Mesendoderm (in vitro differentiated cells): ENCODE results near the gene HBP1.
A peak's percentile ranks its signal among the peaks of the same experiment; 100 is the strongest.

Source experiments
- DNase-seq: peaks from one replicate; pipeline ENCODE4 v3.0.0; 2013
- H2AK5ac ChIP-seq: 2 replicates; pipeline ENCODE4 v1.6.1; 2013; ENCODE audit warnings: low read length, inconsistent platforms
- H2BK120ac ChIP-seq: 2 replicates; pipeline ENCODE4 v1.6.1; 2013; ENCODE audit warnings: low read depth, mild to moderate bottlenecking, low read length, moderate library complexity, mixed read lengths
- H2BK15ac ChIP-seq: replicated peaks from 2 replicates; pipeline ENCODE4 v1.6.1; 2013; ENCODE audit warnings: low read depth, mild to moderate bottlenecking, moderate library complexity
- H2BK5ac ChIP-seq: 2 replicates; pipeline ENCODE4 v1.6.1; 2013; ENCODE audit warnings: low read length, inconsistent platforms
- H3K18ac ChIP-seq: 2 replicates; pipeline ENCODE4 v1.6.1; 2013; ENCODE audit warnings: mild to moderate bottlenecking, low read length, mixed read lengths
- H3K23ac ChIP-seq: one replicate; pipeline ENCODE4 v1.6.1; 2013; ENCODE audit warnings: low read length
- H3K27ac ChIP-seq: 2 replicates; pipeline ENCODE4 v1.5.1; 2013; ENCODE audit warnings: low read depth, mild to moderate bottlenecking, inconsistent platforms, low read length, moderate library complexity
- H3K27me3 ChIP-seq: 2 replicates; pipeline ENCODE4 v1.6.1; 2013; ENCODE audit warnings: low read length, control low read depth, mild to moderate bottlenecking, inconsistent platforms; ENCODE audit not compliant: insufficient read depth, poor library complexity
- H3K36me3 ChIP-seq: 2 replicates; pipeline ENCODE4 v1.6.1; 2013; ENCODE audit warnings: low read length, inconsistent platforms; ENCODE audit not compliant: control insufficient read depth, insufficient read depth
- H3K4ac ChIP-seq: one replicate; pipeline ENCODE4 v1.6.1; 2013; ENCODE audit warnings: low read depth, mild to moderate bottlenecking, low read length, moderate library complexity
- H3K4me1 ChIP-seq: 2 replicates; pipeline ENCODE4 v1.6.1; 2013; ENCODE audit warnings: low read depth, low read length, inconsistent platforms; ENCODE audit not compliant: control insufficient read depth
- H3K4me2 ChIP-seq: 2 replicates; pipeline ENCODE4 v1.6.1; 2013; ENCODE audit warnings: low read length
- H3K4me3 ChIP-seq: 2 replicates; pipeline ENCODE4 v1.5.1; 2013; ENCODE audit warnings: mild to moderate bottlenecking, low read length
- H3K56ac ChIP-seq: one replicate; pipeline ENCODE4 v1.6.1; 2013; ENCODE audit warnings: low read length
- H3K79me1 ChIP-seq: 2 replicates; pipeline ENCODE4 v1.6.1; 2013; ENCODE audit warnings: low read length, inconsistent platforms
- H3K79me2 ChIP-seq: 2 replicates; pipeline ENCODE4 v1.6.1; 2013; ENCODE audit warnings: mild to moderate bottlenecking, low read length; ENCODE audit not compliant: control insufficient read depth, insufficient read depth
- H3K9ac ChIP-seq: 2 replicates; pipeline ENCODE4 v1.6.1; 2013; ENCODE audit warnings: low read length, inconsistent platforms
- H4K5ac ChIP-seq: one replicate; pipeline ENCODE4 v1.6.1; 2013; ENCODE audit warnings: low read length
- H4K8ac ChIP-seq: one replicate; pipeline ENCODE4 v1.6.1; 2013; ENCODE audit warnings: low read depth, mild to moderate bottlenecking, control low read depth, low read length, moderate library complexity
- WGBS: extraction: QIAGEN DNeasy Blood & Tissue Kit; methylation state at CpG from one replicate; pipeline ENCODE4 v1.1.7; 2013; ENCODE audit warnings: low lambda C conversion rate, missing lambda C conversion rate; ENCODE audit not compliant: insufficient coverage; ENCODE audit errors: extremely low coverage; 5-methylcytosine and 5-hydroxymethylcytosine counted together

The HBP1 gene

DNA sequence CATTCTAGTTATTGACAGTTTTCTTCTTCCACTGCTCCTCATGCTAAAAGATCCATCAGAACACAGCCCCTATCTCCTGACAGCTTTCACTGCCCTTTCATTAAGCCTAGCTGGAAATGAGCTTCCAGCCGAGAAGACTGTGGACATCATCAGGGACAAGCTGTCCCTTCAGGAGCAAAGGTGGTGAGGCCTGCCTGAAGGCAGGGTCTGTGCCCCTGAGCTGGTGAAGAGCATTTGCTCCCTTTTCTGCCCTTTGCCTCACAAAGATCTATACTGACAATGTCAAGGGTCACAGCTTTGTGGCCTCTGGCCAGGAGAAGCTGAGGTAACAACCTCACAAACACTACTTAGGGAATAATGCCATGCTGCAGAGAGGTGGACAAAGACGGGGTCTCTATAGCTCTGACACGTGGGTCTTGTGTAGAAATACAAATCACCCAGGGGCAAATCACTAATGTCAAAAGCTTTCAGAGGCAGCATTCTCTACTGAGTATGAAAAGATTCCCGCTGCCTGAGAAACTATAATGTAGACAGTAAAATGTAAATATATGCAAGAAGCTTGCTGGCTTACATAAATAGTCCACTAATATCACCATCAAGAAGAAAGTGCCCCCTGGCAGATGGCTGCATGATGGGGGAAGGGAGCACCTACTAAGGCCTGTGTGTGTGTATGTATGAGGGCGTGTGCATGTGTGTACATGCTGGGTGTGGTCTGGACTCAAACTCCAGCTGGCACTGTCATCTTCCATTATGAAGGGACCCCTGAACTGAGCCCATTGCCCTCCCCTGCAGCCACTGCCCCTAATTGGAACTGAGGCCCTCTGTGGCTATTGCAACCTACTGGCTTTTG, 55.8 kb downstream of the HBP1 start:
- H2BK5ac ChIP-seq = no peak overlapping the region
- no peak for DNase-seq
- no peak overlapping the region for H3K4me2 ChIP-seq
- no peak overlapping the region for H3K4ac ChIP-seq
- no peak overlapping the region for H3K9ac ChIP-seq
- H4K8ac ChIP-seq = no peak overlapping the region
- H3K4me1 ChIP-seq = no peaks in the 10 kb centered on the region
- no peaks in the 10 kb centered on the region for H3K36me3 ChIP-seq
- H4K5ac ChIP-seq = no peak overlapping the region
- H3K4me3 ChIP-seq = no peak overlapping the region
- no peak overlapping the region for H2BK120ac ChIP-seq
- no peak overlapping the region for H3K27ac ChIP-seq
- H3K27me3 ChIP-seq = no peaks in the 10 kb centered on the region
- H2AK5ac ChIP-seq = no peak overlapping the region
- no peaks in the 10 kb centered on the region for H3K79me1 ChIP-seq
- no peak overlapping the region for H2BK15ac ChIP-seq
- no peaks in the 10 kb centered on the region for H3K79me2 ChIP-seq
- no CpG with 5 or more reads among the region's 5 CpGs for WGBS
- H3K56ac ChIP-seq = no peak overlapping the region
- no peak overlapping the region for H3K23ac ChIP-seq
- no peak overlapping the region for H3K18ac ChIP-seq

DNA sequence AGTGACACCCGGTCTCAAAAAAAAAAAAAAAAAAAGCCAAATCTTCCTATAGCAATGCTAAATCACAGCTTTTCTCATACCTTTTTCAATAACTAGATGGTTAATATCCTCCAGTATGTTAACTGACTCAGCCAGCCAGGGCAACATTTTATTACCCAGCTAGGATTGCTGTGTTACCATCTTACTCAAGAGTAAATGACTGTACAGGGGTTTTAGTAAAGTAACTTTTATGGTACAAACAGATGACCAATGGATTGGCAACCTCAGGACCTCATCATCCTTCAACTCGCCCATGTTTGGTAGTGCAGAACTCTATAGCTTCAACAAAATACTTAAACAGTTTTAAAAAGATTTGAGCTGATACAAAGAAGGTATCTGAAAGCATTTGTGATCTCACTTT, 59.5 kb downstream of the HBP1 start:
- no peak overlapping the region for H3K9ac ChIP-seq
- H2BK15ac ChIP-seq = no peak overlapping the region
- no peak overlapping the region for H3K23ac ChIP-seq
- no peak overlapping the region for H2AK5ac ChIP-seq
- no peak overlapping the region for H3K4ac ChIP-seq
- H3K79me2 ChIP-seq = no peaks in the 10 kb centered on the region
- no peaks in the 10 kb centered on the region for H3K27me3 ChIP-seq
- H3K4me3 ChIP-seq = no peak overlapping the region
- H3K56ac ChIP-seq = no peak overlapping the region
- no peaks in the 10 kb centered on the region for H3K36me3 ChIP-seq
- H3K27ac ChIP-seq = no peak overlapping the region
- no peak overlapping the region for H2BK120ac ChIP-seq
- H2BK5ac ChIP-seq = no peak overlapping the region
- H3K79me1 ChIP-seq = no peaks in the 10 kb centered on the region
- no peak overlapping the region for H4K5ac ChIP-seq
- H3K18ac ChIP-seq = no peak overlapping the region
- H3K4me2 ChIP-seq = no peak overlapping the region
- no peak overlapping the region for H4K8ac ChIP-seq
- no peak for DNase-seq
- no CpG with 5 or more reads among the region's 2 CpGs for WGBS
- peaks cover 4% of the 10 kb centered on the region for H3K4me1 ChIP-seq

DNA sequence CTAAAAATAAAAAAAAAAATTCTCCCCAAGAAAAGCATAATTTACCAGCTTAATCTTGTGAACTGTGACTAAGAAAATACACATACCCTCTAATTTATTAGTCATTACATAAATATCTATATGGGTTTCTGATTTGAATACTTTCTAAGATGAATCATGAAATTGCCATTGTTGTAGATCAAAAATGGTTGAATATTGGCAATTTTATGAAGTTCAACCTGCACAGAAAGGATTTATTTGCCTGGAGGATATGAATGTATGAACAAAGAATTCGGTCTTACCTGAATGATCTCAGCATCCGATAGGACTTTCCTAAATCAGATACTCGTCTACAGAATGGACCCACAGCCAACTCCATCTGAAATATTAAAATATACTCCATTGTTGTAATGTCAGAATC, 61.5 kb downstream of the HBP1 start:
- no peak overlapping the region for H2BK15ac ChIP-seq
- peaks cover 4% of the 10 kb centered on the region for H3K4me1 ChIP-seq
- H3K9ac ChIP-seq = no peak overlapping the region
- no peak overlapping the region for H3K18ac ChIP-seq
- no peak overlapping the region for H3K4ac ChIP-seq
- no peaks in the 10 kb centered on the region for H3K79me2 ChIP-seq
- no peak overlapping the region for H2BK5ac ChIP-seq
- no peak overlapping the region for H4K5ac ChIP-seq
- no peak overlapping the region for H3K56ac ChIP-seq
- H3K4me2 ChIP-seq = no peak overlapping the region
- H3K23ac ChIP-seq = no peak overlapping the region
- H2BK120ac ChIP-seq = no peak overlapping the region
- no peak overlapping the region for H2AK5ac ChIP-seq
- H3K27ac ChIP-seq = no peak overlapping the region
- H3K4me3 ChIP-seq = no peak overlapping the region
- no peak overlapping the region for H4K8ac ChIP-seq
- WGBS = no CpG with 5 or more reads among the region's 3 CpGs
- no peaks in the 10 kb centered on the region for H3K36me3 ChIP-seq
- no peaks in the 10 kb centered on the region for H3K27me3 ChIP-seq
- H3K79me1 ChIP-seq = no peaks in the 10 kb centered on the region
- DNase-seq = no peak

DNA sequence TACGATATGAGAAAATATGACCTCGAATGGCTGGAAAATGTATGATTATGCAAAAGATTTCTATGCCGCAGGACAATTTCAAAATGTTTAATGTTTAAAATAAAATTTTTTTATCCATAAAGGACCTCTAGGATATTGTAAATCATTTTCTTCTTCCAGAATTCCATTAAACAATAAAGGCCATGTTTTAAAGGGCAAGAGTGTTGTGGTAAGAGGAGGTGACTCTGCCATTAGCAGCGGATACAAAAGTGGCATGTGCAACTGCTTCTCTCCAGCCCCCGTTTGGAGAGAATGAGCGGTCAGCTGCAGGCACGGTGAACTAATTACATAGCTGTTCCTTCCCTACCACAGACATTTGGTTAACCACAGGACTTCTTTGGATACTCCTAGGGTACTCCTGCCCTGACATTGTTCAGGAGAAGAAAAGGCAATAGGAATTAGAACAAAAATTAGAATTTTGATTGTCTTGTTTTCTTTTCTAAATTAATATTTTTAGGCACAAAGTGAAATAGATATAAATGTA, 63.8 kb downstream of the HBP1 start:
- no peak overlapping the region for H2BK15ac ChIP-seq
- H2BK5ac ChIP-seq = no peak overlapping the region
- no peaks in the 10 kb centered on the region for H3K36me3 ChIP-seq
- no peak overlapping the region for H3K56ac ChIP-seq
- no peaks in the 10 kb centered on the region for H3K79me1 ChIP-seq
- no peak overlapping the region for H2BK120ac ChIP-seq
- no peak overlapping the region for H3K4ac ChIP-seq
- no peaks in the 10 kb centered on the region for H3K27me3 ChIP-seq
- no peak overlapping the region for H3K23ac ChIP-seq
- H3K27ac ChIP-seq = no peak overlapping the region
- no CpG with 5 or more reads among the region's 7 CpGs for WGBS
- no peak for DNase-seq
- no peak overlapping the region for H3K18ac ChIP-seq
- no peak overlapping the region for H2AK5ac ChIP-seq
- no peak overlapping the region for H3K4me3 ChIP-seq
- no peak overlapping the region for H4K8ac ChIP-seq
- H3K9ac ChIP-seq = no peak overlapping the region
- H3K79me2 ChIP-seq = no peaks in the 10 kb centered on the region
- H4K5ac ChIP-seq = no peak overlapping the region
- H3K4me2 ChIP-seq = no peak overlapping the region
- peaks cover 4% of the 10 kb centered on the region for H3K4me1 ChIP-seq

DNA sequence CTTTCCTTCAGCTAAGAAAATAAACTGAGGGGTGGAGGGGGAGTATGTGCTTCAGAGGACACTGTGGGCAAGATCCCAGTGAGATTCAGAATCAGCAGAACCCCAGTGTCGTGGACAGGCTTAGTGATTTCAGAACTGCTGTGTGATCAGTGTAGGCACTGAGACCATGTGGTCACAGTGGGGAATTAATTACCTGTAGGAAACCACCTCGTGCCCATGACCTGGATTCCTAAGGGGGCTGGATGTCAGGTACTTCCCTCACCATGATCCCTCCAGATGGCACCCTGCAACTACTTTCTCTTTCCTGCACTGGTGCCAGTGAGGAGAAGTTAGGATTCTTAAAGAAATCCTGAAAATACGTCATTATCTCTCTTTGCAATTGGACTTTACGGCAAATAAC, 64.4 kb downstream of the HBP1 start:
- H2BK120ac ChIP-seq = no peak overlapping the region
- H3K23ac ChIP-seq = no peak overlapping the region
- no peak overlapping the region for H3K27ac ChIP-seq
- H2BK15ac ChIP-seq = no peak overlapping the region
- no peak overlapping the region for H3K4me3 ChIP-seq
- no peak overlapping the region for H4K5ac ChIP-seq
- no peaks in the 10 kb centered on the region for H3K79me1 ChIP-seq
- no peak overlapping the region for H3K9ac ChIP-seq
- H3K4me1 ChIP-seq = peaks cover 4% of the 10 kb centered on the region
- H2BK5ac ChIP-seq = no peak overlapping the region
- H2AK5ac ChIP-seq = no peak overlapping the region
- H3K27me3 ChIP-seq = no peaks in the 10 kb centered on the region
- no peaks in the 10 kb centered on the region for H3K36me3 ChIP-seq
- H4K8ac ChIP-seq = no peak overlapping the region
- no peak overlapping the region for H3K4ac ChIP-seq
- H3K56ac ChIP-seq = no peak overlapping the region
- no peak overlapping the region for H3K18ac ChIP-seq
- DNase-seq = peak; percentile 40
- WGBS = no CpG with 5 or more reads among the region's 4 CpGs
- no peak overlapping the region for H3K4me2 ChIP-seq
- H3K79me2 ChIP-seq = no peaks in the 10 kb centered on the region

DNA sequence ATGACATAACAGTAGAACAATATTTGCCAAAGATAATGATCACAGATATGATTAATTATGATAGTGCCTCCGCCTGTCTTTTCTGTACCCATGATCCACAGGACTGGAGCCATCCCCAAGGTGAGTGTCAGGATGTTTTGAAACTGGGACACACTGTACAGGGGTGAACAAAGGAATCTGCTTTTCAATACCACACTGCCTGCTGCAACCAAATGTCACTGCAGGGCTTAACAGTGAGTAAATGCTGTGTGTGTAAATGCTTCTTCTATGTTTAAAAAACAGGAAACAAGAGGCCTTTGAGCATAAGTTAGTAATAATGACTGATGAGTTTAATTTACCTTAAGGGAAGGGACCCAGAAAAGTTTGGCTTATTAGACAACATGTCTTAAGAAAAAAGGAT, 65.2 kb downstream of the HBP1 start:
- Histone ChIP-seq H3K4ac (no peak overlapping the region), H2BK120ac (no peak overlapping the region), H3K79me2 (no peaks in the 10 kb centered on the region), H3K27me3 (no peaks in the 10 kb centered on the region), H4K5ac (no peak overlapping the region), H3K4me3 (no peak overlapping the region), H3K4me1 (peaks cover 4% of the 10 kb centered on the region), H3K9ac (no peak overlapping the region), H3K27ac (no peak overlapping the region), H3K56ac (no peak overlapping the region), H3K18ac (no peak overlapping the region), H3K36me3 (no peaks in the 10 kb centered on the region), H4K8ac (no peak overlapping the region), H2BK5ac (no peak overlapping the region), H2BK15ac (no peak overlapping the region), H3K79me1 (no peaks in the 10 kb centered on the region), H3K4me2 (no peak overlapping the region), H3K23ac (no peak overlapping the region), H2AK5ac (no peak overlapping the region)
- WGBS = no CpG with 5 or more reads among the region's 1 CpG
- DNase-seq = no peak
